ENCODE measurements around the gene ETFA. TPM values are rescaled to one million over a fixed set of nuclear protein-coding genes. Genes with fewer than 3 reads are reported as not detected.
A peak's percentile ranks its signal among the peaks of the same experiment; 100 is the strongest.
"Not testable (repeated sequence)": the region's sequence is repeated elsewhere in the genome, so short reads cannot be mapped to it uniquely, and the experiment has no call there.

The ETFA gene
- total and polyA plus RNA-seq, 12 donors, result 103 to 541 (median 442) TPM

DNA sequence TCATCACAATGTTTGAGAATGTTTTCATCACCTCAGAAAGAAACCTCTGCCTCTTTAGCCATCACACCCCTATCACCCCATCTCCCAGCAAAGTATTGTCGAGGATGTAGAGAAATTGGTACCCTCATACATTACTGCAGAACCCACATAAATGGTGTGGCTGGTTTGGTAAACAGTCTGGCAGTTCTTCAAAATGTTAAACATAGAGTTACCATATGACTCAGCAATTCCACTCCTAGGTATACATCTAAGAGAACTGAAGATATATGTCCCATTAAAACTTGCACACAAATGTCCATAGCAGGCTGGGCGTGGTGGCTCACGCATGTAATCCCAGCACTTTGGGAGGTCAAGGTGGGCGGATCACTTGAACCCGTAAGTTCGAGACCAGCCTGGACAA, 8.7 kb upstream of the ETFA start:
- Histone ChIP-seq H3K27ac (no peak overlapping the region), H3K27me3 (peaks cover 0 to 42% (median 8%) of the 10 kb centered on the region in 7 donors), H3K4me3 (no peak overlapping the region), H3K9me3 (no peaks in the 10 kb centered on the region), H3K4me1 (peaks cover 0 to 8% (median 0%) of the 10 kb centered on the region in 9 donors), H3K36me3 (no peaks in the 10 kb centered on the region)
- intact Hi-C loops (cut with DNase I), result no loop called here
- TF ChIP-seq, protein P1, sequence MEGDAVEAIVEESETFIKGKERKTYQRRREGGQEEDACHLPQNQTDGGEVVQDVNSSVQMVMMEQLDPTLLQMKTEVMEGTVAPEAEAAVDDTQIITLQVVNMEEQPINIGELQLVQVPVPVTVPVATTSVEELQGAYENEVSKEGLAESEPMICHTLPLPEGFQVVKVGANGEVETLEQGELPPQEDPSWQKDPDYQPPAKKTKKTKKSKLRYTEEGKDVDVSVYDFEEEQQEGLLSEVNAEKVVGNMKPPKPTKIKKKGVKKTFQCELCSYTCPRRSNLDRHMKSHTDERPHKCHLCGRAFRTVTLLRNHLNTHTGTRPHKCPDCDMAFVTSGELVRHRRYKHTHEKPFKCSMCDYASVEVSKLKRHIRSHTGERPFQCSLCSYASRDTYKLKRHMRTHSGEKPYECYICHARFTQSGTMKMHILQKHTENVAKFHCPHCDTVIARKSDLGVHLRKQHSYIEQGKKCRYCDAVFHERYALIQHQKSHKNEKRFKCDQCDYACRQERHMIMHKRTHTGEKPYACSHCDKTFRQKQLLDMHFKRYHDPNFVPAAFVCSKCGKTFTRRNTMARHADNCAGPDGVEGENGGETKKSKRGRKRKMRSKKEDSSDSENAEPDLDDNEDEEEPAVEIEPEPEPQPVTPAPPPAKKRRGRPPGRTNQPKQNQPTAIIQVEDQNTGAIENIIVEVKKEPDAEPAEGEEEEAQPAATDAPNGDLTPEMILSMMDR (IDR thresholded peaks at IDR 0.05), result no peak
- no peak for DNase-seq
- ATAC-seq, result no peak
- 88% methylated on average over 6 of the region's 6 CpGs for WGBS, 2 donors

DNA sequence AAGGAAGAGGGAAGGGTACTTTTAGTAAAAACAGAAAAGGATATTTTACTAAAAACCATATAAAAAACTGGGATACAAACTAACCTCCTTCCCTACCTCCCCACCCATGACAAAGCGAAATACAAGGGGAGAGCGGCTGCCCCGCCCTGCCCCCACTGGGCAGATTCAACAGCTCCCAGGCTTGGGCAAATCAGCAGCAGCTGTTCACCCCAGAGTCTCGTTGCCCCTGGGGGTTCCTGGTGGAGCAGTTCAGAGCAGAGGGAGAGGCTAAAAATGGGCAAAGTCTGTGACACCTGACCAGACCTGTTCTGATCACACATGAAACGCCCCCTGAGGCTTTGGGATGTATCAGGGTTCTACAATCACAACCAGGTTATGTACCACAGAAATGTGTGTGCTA, 2.5 kb upstream of the ETFA start:
- WGBS, 2 donors, result 84 to 85% methylated on average over 5 of the region's 5 CpGs
- Histone ChIP-seq H3K4me3 (no peak overlapping the region), H3K36me3 (no peaks in the 10 kb centered on the region), H3K27me3 (no peaks in the 10 kb centered on the region), H3K4me1 (peaks cover 8 to 37% (median 23%) of the 10 kb centered on the region in 9 donors), H3K27ac (peak overlapping the region in 1 of 10 donors; percentile 92), H3K9me3 (no peaks in the 10 kb centered on the region)
- TF ChIP-seq, protein P1 (IDR thresholded peaks at IDR 0.05), result no peak
- intact Hi-C loops (cut with DNase I), result no loop called here
- ATAC-seq (no peak), DNase-seq (no peak)

DNA sequence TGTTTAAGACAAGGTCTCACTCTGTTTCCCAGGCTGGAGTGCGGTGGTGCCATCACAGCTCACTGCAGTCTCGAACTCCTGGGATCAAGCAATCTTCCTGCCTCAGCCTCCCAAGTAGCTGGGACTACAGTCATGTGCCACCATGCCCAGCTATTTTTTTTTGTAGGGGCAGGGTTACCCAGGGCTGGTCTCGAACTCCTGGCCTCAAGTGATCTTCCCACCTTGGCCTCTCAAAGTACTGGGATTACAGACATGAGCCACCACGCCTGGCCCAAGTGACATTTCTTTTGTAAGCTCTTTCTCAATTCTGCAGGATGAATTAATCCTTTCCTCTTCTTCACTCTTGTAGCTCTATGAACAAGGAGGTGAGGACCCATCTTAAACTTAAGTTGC, 1.9 kb upstream of the ETFA start:
- DNase-seq; H3K9me3 ChIP-seq; H3K4me3 ChIP-seq; H3K36me3 ChIP-seq; ATAC-seq; H3K27me3 ChIP-seq; intact Hi-C loops (cut with DNase I): not testable (repeated sequence)
- 91 to 93% methylated on average over 4 of the region's 4 CpGs for WGBS, 2 donors
- peak overlapping the region in 4 of 10 donors; percentile 23 to 92 (median 60) for H3K27ac ChIP-seq
- H3K4me1 ChIP-seq, result peaks cover 8 to 41% (median 23%) of the 10 kb centered on the region in 9 donors

DNA sequence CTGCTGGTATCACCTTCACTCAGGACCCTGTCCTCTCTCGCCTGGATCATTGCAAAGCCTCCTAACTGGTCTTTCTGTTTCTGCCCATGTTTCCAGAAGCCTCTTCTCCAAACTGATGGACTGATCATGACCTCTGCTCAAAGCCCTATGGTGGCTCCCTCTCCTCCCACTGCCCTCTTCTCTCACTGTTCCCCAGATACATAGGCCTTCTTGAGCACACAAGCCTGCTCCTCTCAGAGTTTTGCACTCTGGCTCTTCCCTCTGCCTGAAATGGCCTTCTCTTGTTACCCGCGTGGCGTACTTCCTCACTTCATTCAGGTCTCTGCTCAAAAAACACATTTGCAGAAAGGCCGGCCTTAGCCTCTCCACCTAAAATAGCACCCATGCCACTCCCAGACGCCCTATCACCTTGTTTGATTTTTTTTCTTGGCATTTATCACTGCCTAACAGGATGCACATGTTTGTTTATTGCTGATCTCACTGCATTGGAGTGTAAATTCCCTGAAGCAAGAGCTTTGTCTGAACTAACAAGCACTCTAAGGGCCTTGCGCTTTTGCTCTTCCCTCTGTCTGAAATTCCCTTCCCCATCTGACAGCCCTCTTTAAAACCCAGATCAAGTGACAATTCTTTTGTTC, 1.4 kb upstream of the ETFA start:
- H3K4me3 ChIP-seq, result no peak overlapping the region
- DNase-seq (no peak), ATAC-seq (peak in 1 of 8 donors; percentile 5)
- peaks cover 8 to 41% (median 28%) of the 10 kb centered on the region in 9 donors for H3K4me1 ChIP-seq
- H3K36me3 ChIP-seq, result no peaks in the 10 kb centered on the region
- no peaks in the 10 kb centered on the region for H3K27me3 ChIP-seq
- 64 to 69% methylated on average over 7 of the region's 7 CpGs for WGBS, 2 donors
- TF ChIP-seq, protein P1 (IDR thresholded peaks at IDR 0.05), result no peak
- intact Hi-C loops (cut with DNase I), result no loop called here
- peak overlapping the region in 7 of 10 donors; percentile 31 to 92 (median 88) for H3K27ac ChIP-seq
- H3K9me3 ChIP-seq, result no peaks in the 10 kb centered on the region

DNA sequence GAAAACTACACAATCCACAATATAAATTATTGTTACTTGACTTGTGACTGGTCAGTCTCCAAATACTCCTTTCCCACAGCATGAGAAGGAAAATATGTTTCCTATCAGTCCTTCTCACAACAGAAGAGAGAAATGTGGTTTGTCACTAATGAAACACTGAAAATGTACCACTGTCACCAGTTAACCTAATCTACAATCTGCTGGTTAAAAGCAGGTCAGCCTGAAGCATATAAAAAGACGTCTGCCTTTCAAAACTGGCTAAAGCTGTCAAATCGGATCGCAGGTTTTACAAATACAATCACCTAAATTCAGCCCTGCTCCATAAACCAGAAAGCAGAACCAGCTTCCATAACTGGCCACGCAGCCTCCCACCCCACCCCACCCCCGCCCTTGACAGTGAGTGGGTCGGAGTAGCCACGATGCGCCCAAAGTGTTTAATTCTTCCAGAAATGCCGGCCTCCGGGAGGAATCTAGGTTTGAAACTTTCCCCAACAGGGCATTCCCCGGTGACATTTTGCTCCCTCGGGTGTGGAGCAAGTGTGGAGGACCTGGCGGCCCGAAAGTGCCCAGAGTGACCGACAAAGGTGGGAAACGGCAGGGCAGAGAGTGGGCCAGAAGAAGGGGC, 682 bp downstream of the ETFA start:
- H3K9me3 ChIP-seq, result no peaks in the 10 kb centered on the region
- peak overlapping the region; percentile 76 to 94 (median 87) for H3K4me3 ChIP-seq
- 1% methylated on average over 16 of the region's 16 CpGs for WGBS, 2 donors
- H3K4me1 ChIP-seq, result peaks cover 8 to 55% (median 28%) of the 10 kb centered on the region in 9 donors
- H3K27ac ChIP-seq, result peak overlapping the region; percentile 66 to 95 (median 90)
- DNase-seq, result no peak
- ATAC-seq, result peak; percentile 7 to 43 (median 36)
- intact Hi-C loops (cut with DNase I), result no loop called here
- H3K36me3 ChIP-seq, result no peaks in the 10 kb centered on the region
- H3K27me3 ChIP-seq, result no peaks in the 10 kb centered on the region
- TF ChIP-seq, protein P1 (IDR thresholded peaks at IDR 0.05), result no peak
